ENCODE measurements around the gene TULP1.

TULP1 gene

GRCh38 chr6:35474131-35474941, 38.4 kb downstream of the TULP1 start:
- Histone ChIP-seq H3K4me3 (ENCODE audit: low read depth, low read length) (no peak overlapping the region), H3K36me3 (ENCODE audit: control insufficient read depth, insufficient read depth, low read length) (no peaks in the 10 kb centered on the region), H3K27ac (no peak overlapping the region), H3K4me1 (peaks cover 5% of the 10 kb centered on the region), H3K79me2 (no peaks in the 10 kb centered on the region), H3K9ac (no peak overlapping the region), H2AFZ (no peak overlapping the region), H3K4me2 (ENCODE audit: low read length) (no peak overlapping the region), H3K9me3 (ENCODE audit: control insufficient read depth, low read length) (no peaks in the 10 kb centered on the region), H3K27me3 (ENCODE audit: control insufficient read depth, insufficient read depth, low read length) (no peaks in the 10 kb centered on the region)
- no peak for TF ChIP-seq CTCF (IDR thresholded peaks at IDR 0.05)

GRCh38 chr6:35473850-35474130, 38.9 kb downstream of the TULP1 start:
- H3K27me3 ChIP-seq (ENCODE audit: control insufficient read depth, insufficient read depth, low read length): no peaks in the 10 kb centered on the region
- H3K4me2 ChIP-seq (ENCODE audit: low read length): no peak overlapping the region
- no peak overlapping the region for H3K9ac ChIP-seq
- no peak for TF ChIP-seq CTCF (IDR thresholded peaks at IDR 0.05)
- H3K4me3 ChIP-seq (ENCODE audit: low read depth, low read length): no peak overlapping the region
- no peak overlapping the region for H3K27ac ChIP-seq
- no peaks in the 10 kb centered on the region for H3K36me3 ChIP-seq (ENCODE audit: control insufficient read depth, insufficient read depth, low read length)
- no peak overlapping the region for H2AFZ ChIP-seq
- peaks cover 8% of the 10 kb centered on the region for H3K4me1 ChIP-seq
- no peaks in the 10 kb centered on the region for H3K79me2 ChIP-seq
- H3K9me3 ChIP-seq (ENCODE audit: control insufficient read depth, low read length): no peaks in the 10 kb centered on the region

- Histone ChIP-seq H3K4me2 (ENCODE audit: low read length) (no peak overlapping the region), H3K4me3 (ENCODE audit: low read depth, low read length) (no peak overlapping the region), H3K9me3 (ENCODE audit: control insufficient read depth, low read length) (no peaks in the 10 kb centered on the region), H3K79me2 (no peaks in the 10 kb centered on the region), H3K4me1 (peaks cover 9% of the 10 kb centered on the region), H3K27ac (no peak overlapping the region), H3K27me3 (ENCODE audit: control insufficient read depth, insufficient read depth, low read length) (no peaks in the 10 kb centered on the region), H3K36me3 (ENCODE audit: control insufficient read depth, insufficient read depth, low read length) (no peaks in the 10 kb centered on the region), H3K9ac (no peak overlapping the region), H2AFZ (no peak overlapping the region)
- no peak for TF ChIP-seq CTCF (IDR thresholded peaks at IDR 0.05)
Observed at GRCh38 chr6:35473075-35473849, 39.4 kb downstream of the TULP1 start.

GRCh38 chr6:35471836-35472345, 40.8 kb downstream of the TULP1 start:
- H3K36me3 ChIP-seq (ENCODE audit: control insufficient read depth, insufficient read depth, low read length): no peaks in the 10 kb centered on the region
- no peak overlapping the region for H3K9ac ChIP-seq
- no peak for TF ChIP-seq CTCF (IDR thresholded peaks at IDR 0.05)
- no peaks in the 10 kb centered on the region for H3K9me3 ChIP-seq (ENCODE audit: control insufficient read depth, low read length)
- no peaks in the 10 kb centered on the region for H3K79me2 ChIP-seq
- H2AFZ ChIP-seq: no peak overlapping the region
- H3K27ac ChIP-seq: no peak overlapping the region
- H3K4me3 ChIP-seq (ENCODE audit: low read depth, low read length): no peak overlapping the region
- no peak overlapping the region for H3K4me2 ChIP-seq (ENCODE audit: low read length)
- H3K27me3 ChIP-seq (ENCODE audit: control insufficient read depth, insufficient read depth, low read length): no peaks in the 10 kb centered on the region
- H3K4me1 ChIP-seq: peaks cover 15% of the 10 kb centered on the region
